NT2/D1 (cell line): ENCODE data around the gene MARCHF6.

Experiments used
- DNase-seq: peaks from one replicate; pipeline ENCODE4 v3.0.0-alpha.2; 2011; ENCODE audit warnings: low read depth, low spot score
- H3K27me3 ChIP-seq: 2 replicates; pipeline ENCODE4 v1.6.0; 2011; ENCODE audit warnings: mild to moderate bottlenecking; ENCODE audit not compliant: insufficient read length, insufficient read depth
- H3K36me3 ChIP-seq: 2 replicates; pipeline ENCODE4 v1.6.1; 2011; ENCODE audit warnings: mild to moderate bottlenecking, low read length, mixed read lengths; ENCODE audit not compliant: insufficient read depth, insufficient read length
- H3K4me1 ChIP-seq: 2 replicates; pipeline ENCODE4 v1.5.1; 2011; ENCODE audit not compliant: insufficient read depth, insufficient read length
- H3K4me3 ChIP-seq: 2 replicates; pipeline ENCODE4 v1.5.1; 2011; ENCODE audit warnings: low read depth; ENCODE audit not compliant: insufficient read length
- H3K9ac ChIP-seq: 2 replicates; pipeline ENCODE4 v1.6.0; 2011; ENCODE audit warnings: low read depth; ENCODE audit not compliant: insufficient read length
- H3K9me3 ChIP-seq: 2 replicates; pipeline ENCODE4 v1.5.1; 2011; ENCODE audit warnings: mild to moderate bottlenecking, low read length; ENCODE audit not compliant: insufficient read depth
- SUZ12 ChIP-seq: IDR thresholded peaks from 2 replicates; pipeline ENCODE4 v1.6.1; 2011; ENCODE audit not compliant: insufficient read length, insufficient read depth; ENCODE audit errors: extremely low read depth
- YY1 ChIP-seq: IDR thresholded peaks from 2 replicates; pipeline ENCODE4 v1.6.1; 2011; ENCODE audit not compliant: insufficient read length, insufficient read depth
- ZNF274 ChIP-seq: IDR thresholded peaks from 2 replicates; pipeline ENCODE4 v1.6.1; 2011; ENCODE audit warnings: mild to moderate bottlenecking, low read depth, low read length

MARCHF6 gene

DNA sequence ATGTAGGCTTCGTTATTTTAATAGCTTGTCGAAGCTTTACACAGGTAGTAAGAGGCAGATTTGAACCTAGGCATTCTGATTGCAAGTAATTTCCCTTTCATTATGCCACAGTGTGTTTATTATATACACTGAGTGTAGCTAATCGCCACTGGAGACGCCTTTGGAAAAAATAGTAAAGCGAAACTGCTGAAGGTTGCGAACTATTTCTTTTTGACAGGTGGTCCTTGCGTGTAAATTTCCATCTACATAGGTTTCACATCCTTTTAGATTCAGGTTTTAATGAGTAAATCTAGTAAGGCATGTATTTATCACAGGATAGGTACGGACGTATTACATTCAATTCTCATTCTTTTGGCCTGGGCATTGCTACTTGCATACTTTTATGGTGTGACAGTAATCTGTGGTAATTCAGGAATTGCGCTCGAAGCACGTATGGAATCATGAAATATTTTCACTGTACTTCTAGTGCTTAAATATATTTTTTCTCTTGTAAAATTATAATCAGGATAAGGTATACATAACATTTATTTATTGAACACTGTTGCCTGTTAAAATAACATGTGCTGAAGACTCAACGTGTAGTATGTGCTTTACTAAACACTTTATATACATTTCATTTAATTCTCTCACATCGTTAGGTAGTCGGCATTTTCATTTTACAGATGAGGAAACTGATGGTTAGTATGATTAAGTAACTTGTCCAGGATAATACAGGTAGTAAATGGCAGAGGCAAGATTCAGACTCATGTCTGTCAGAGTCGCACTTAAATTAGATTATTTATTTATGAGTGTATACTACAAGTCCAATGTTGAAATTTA, 1.8 kb downstream of the MARCHF6 start:
- TF ChIP-seq SUZ12 (no peak), YY1 (no peak)
- Histone ChIP-seq H3K9ac (peak overlapping the region; percentile 11), H3K27me3 (no peaks in the 10 kb centered on the region), H3K36me3 (peaks cover 3% of the 10 kb centered on the region), H3K9me3 (no peaks in the 10 kb centered on the region), H3K4me3 (peak overlapping the region; percentile 79), H3K4me1 (no peaks in the 10 kb centered on the region)
- no peak for DNase-seq

DNA sequence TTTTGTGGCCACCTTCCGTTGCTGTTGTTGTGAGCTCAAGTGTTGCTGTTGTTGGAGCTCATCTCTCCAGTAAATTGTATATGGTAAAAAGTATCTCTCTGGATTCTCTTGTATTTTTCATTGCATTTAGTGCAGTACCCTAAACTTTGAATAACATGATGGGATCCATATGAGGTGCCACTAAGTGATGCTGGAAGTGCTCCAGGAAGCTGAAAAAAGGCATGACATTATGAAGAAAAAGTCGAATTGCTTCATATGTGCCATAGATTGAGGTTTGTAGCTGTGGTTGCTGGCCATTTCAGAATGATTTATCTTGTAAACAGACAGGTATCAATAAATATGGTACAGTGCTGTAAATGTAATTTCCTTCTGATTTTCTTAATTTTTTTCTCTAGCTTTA, 5.5 kb downstream of the MARCHF6 start:
- H3K4me3 ChIP-seq, result no peak overlapping the region
- no peaks in the 10 kb centered on the region for H3K27me3 ChIP-seq
- peaks cover 3% of the 10 kb centered on the region for H3K36me3 ChIP-seq
- no peaks in the 10 kb centered on the region for H3K4me1 ChIP-seq
- no peak overlapping the region for H3K9ac ChIP-seq
- no peak for TF ChIP-seq SUZ12
- no peak for TF ChIP-seq YY1
- no peak for TF ChIP-seq ZNF274
- H3K9me3 ChIP-seq, result no peaks in the 10 kb centered on the region
- no peak for DNase-seq

DNA sequence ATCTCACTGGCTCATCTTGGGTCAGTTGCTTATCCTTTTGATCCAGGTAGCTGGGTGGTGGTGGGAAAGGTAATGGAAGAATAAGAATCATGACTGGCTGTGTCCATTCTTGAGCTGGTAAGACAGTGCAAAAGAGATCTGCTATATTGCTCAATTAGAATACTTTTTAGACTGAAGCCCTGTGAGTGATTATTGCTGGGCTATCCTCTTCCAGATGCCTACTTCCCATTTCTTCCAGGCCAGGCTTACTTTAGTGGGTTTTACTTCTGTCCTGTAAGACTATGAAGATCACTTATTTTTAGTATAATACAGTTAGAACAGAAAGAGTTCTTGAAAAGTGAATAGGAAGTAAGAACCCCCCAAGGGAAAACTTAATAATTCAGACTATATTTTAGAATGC, 7.2 kb downstream of the MARCHF6 start:
- TF ChIP-seq ZNF274 (no peak), YY1 (no peak), SUZ12 (no peak)
- H3K4me1 ChIP-seq, result no peaks in the 10 kb centered on the region
- no peaks in the 10 kb centered on the region for H3K27me3 ChIP-seq
- no peak overlapping the region for H3K9ac ChIP-seq
- H3K36me3 ChIP-seq, result peaks cover 3% of the 10 kb centered on the region
- H3K9me3 ChIP-seq, result no peaks in the 10 kb centered on the region
- no peak for DNase-seq
- no peak overlapping the region for H3K4me3 ChIP-seq

DNA sequence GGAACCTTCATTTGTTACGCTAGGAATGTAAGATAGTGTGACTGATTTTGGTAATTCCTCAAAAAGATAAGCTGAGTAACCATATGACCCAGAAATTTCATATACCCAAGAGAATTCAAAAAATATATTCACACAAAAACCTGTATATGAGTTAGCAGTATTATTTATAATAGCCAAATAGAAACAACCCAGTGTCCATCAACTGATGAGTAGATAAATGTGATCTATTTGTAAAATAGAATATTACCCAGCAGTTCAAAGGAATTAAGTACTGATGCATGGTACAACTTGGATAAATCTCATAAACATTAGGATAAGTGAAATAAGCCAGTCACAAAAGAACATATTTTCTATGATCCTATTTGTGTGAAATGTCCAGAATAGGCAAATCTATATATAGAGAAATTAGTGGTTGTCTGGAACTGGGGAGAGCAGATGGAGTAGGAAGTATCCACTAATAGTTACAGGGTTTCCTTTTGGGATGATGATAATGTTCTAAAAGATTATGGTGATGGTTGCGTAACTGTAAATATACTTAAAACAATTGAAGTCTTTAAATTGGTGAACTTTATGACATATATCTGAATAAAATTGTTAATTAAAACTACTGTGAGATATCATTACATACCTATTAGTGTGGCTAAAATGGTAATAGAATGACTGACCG, 10.2 kb downstream of the MARCHF6 start:
- Histone ChIP-seq H3K4me3 (no peak overlapping the region), H3K9ac (no peak overlapping the region), H3K27me3 (no peaks in the 10 kb centered on the region), H3K4me1 (no peaks in the 10 kb centered on the region), H3K36me3 (peaks cover 3% of the 10 kb centered on the region), H3K9me3 (no peaks in the 10 kb centered on the region)
- no peak for DNase-seq
- TF ChIP-seq ZNF274 (no peak), YY1 (no peak), SUZ12 (no peak)

DNA sequence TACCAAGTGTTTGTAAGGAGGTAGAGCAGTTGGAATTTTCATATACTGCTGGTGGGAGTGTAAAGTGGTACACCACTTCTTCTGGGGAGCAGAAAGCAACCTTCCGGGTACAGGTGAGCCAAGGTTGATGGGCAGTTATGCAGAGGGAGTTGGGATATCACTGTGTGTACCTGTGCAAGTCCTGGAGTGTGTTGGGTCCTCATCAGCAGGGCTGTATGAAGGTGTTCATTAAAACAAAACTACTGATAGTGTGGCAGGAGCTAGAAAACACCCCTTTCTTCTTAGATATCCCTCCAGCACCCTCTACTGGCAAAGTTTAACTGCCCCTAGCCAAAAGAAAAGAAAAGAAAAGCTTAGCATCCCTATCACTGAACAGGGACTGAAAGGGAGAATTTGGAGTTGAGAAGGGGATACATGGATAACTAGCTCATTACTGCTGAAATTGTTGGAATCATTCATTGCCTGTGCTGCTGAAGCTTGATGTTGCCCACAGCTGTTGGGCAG, 10.7 kb downstream of the MARCHF6 start:
- DNase-seq, result no peak
- Histone ChIP-seq H3K36me3 (no peaks in the 10 kb centered on the region), H3K9me3 (no peaks in the 10 kb centered on the region), H3K4me1 (no peaks in the 10 kb centered on the region), H3K27me3 (no peaks in the 10 kb centered on the region), H3K4me3 (no peak overlapping the region), H3K9ac (no peak overlapping the region)
- TF ChIP-seq YY1, result no peak
- no peak for TF ChIP-seq ZNF274
- TF ChIP-seq SUZ12, result no peak

DNA sequence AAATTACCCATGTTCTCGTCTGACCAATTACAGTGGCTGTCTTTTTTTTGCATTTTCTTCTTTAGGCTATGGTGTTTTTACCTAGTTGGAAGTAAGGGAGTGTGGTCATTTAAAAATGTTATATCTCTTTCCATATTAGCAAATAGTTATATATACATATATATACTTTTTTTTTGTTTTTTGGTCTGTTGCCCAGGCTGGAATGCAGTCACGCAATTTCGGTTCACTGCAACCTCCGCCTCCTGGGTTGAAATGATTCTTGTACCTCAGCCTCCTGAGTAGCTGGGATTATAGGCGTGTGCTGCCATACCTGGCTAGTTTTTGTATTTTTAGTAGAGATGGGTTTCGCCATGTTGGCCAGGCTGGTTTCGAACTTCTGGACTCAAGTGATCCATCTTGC, 12.3 kb downstream of the MARCHF6 start:
- H3K27me3 ChIP-seq, result no peaks in the 10 kb centered on the region
- TF ChIP-seq YY1 (no peak), SUZ12 (no peak), ZNF274 (no peak)
- H3K9ac ChIP-seq, result no peak overlapping the region
- no peak for DNase-seq
- no peaks in the 10 kb centered on the region for H3K4me1 ChIP-seq
- no peak overlapping the region for H3K4me3 ChIP-seq
- no peaks in the 10 kb centered on the region for H3K36me3 ChIP-seq
- H3K9me3 ChIP-seq, result no peaks in the 10 kb centered on the region
